ENCODE results near the gene MATN1.

Gene MATN1

DNA sequence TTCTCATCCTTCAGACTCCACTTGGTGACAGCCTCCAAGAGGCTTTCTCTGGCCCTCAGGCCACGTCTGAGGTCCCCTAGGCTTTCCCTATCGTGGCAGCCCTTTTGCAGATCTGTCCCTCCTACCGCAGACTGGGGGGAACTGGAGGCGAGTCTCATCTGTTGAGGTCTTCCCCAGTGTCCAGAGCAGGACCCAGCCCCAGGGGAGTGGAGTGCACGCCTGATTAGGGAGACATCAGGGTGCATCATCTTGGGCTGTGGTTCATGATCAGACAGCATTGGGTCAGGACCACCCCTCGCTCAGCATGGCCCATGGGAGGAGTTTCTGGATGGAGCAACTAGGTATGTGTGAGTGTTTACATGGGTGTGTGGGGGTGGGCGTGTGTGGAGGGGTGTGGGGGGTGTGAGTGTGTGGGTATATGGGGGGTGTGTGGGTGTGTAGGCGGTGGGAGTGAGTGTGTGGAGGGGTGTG lies 8.5 kb upstream of the MATN1 start:
- no peak for DNase-seq (ENCODE audit: low read depth in 2 of 2)

DNA sequence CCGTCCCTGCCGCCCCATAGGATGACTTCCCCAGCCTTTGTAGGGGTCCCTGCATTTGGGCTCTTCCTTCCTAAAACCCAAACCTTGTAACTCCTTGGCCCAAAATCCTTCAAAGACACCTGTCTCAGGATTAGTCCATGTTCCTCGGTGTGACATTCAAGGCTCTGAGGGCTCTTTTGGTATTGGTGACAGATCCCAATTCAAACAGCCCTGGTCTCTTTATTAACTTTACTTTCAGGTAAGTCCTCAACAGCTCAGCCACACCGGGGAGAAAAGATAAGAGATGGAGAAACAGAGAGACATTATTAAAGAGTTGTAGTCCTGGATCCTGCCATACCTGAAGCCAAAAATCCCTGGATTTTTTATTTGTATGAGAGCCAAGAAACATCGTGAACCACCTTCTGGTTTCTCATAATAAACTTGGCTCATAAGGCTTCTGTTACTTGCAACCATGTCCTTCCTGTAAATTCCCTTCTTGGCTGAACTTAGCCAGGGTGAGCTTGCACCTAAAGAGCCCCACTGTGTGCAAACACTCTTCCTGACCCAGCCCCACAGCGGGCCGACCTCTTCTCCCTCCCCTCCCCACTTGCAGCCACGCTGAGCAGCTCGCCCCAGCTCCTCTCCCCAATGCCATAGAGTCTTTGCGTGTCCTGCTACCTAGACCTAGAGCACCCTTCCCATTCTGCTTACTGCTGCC lies 7.9 kb upstream of the MATN1 start:
- DNase-seq (ENCODE audit: low read depth in 2 of 2), result no peak

DNA sequence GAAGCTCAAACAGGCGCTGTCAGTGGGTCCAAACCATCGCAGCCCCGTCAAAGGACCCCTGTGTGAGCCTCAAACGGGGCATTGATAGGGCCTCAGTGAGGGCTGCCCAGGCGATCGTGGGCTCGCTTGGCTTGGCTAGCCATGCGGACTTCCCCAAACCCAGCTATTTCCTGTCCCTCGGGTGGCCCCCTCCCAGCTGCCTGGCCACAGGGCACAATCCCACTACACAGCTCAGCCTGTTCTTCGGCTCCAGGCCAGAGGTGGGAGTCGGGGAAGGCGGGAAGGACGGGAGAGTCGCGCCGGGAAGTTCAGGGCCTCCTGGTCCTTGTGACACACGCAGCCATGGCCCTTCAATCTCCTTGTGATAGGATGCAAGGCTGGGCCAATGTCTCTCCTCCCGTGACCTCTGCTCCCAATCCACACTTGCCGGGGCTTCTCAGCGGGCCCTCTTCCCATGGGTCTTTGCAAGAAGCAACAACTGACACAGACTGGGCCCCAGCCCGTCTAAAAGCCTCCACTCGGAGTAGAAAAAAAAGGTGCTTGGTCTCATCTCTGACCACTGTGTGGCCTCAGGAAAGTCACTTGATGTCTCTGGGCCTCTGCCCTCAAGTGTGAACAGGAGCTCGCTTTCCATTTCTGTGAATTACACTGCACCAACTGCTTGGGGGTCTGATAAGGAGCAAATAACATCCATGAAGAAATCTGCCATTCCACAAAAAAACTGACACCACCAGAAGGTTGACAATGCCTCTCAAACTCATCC lies 7.1 kb upstream of the MATN1 start:
- no peak for DNase-seq (ENCODE audit: low read depth in 2 of 2)

DNA sequence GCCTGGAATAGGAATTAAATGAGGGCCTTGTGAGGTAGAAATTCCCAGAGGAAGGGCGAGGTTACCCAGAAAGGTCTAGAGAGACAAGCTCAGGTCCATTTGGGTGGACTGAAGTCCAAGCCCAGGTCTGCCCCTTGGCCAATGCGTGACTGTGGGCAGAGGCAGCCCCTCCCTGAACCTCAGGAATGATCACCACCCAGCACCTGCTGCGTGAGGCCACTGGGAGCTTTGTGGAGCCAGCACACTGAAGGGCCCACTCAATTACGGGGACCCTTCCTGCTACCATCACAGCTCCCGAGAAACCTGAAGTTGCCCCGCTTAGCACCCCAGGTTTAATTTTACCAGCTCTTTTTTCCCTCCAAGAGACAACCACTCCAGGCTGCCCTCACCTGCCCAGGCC lies 6.5 kb upstream of the MATN1 start:
- no peak for DNase-seq (ENCODE audit: low read depth in 2 of 2)

DNA sequence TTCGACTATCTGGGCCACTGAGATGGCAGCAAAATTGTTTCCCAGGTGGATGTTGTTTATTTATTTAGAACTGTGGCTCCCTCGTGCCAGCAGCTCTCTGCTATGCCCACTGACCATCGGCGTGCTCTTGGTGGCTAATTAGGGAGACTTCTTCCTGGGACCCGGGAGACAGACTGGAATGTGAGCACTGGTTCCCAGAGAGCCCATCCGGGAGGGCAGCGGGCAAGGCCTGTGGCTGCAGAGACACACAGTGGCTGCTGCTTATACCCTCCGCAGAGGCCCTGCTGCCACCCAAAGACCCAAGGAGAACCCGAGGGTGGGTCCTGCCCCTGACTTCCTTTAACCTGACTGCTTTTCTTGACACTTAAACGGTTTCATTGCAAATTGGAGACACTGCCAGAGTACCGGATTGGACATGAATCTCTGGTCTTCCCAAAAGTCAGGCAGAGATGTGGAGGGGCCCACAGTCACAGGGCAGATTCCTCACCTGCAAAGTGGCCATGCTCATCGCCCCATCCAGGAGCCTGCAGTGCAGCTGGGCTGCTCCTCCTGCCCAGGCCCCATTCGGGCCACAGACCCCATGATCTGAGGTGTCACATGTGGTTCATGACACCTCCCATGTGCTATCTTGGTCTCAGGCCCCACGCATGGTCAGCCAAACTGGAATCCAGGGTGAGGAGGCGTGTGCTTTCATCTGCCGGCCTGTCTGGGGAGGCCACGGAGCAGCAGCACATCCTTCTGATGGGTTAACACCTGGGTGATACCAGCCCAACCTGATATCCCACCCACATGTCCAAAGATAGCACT lies 5.7 kb upstream of the MATN1 start:
- DNase-seq (ENCODE audit: low read depth in 2 of 2), result no peak

DNA sequence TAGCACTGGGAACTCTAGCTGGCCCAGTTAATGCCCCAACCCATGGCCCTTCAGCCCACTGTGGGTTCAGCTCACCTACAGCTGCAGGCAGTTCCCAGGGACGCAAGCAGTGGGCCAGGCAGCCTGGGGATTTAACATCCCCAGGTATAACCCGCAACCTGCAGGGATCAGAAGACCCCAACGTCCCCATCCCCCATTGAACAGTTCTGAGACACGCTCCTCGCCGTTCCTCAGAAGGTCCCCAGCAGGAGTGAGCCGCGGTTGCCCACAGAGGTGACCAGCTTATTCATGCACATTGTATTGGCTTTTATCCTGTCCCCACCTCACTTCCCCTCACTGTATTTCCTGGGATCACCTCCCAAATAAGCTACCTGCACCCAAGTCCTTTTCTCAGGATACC lies 5.0 kb upstream of the MATN1 start:
- no peak for DNase-seq (ENCODE audit: low read depth in 2 of 2)

DNA sequence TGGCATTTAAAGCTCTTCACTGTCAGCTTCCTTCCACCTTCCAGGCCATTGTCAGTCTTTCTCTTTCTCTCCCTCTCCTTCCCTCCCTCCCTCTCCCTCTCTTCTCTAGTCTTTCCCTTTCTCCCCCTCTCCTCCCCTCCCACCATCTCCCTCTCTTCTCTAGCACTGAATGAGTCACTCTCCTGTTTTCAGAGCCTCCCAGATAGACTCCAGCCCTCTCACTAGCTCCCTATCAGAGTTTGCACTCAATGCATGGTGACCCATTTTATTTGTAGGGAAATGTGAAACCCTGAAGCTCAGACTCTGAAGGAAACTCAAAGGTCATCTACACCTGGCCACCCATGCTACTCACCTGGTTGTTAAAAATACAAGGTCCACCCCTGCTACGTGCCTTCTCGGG lies 4.4 kb upstream of the MATN1 start:
- DNase-seq (ENCODE audit: low read depth in 2 of 2), result no peak

DNA sequence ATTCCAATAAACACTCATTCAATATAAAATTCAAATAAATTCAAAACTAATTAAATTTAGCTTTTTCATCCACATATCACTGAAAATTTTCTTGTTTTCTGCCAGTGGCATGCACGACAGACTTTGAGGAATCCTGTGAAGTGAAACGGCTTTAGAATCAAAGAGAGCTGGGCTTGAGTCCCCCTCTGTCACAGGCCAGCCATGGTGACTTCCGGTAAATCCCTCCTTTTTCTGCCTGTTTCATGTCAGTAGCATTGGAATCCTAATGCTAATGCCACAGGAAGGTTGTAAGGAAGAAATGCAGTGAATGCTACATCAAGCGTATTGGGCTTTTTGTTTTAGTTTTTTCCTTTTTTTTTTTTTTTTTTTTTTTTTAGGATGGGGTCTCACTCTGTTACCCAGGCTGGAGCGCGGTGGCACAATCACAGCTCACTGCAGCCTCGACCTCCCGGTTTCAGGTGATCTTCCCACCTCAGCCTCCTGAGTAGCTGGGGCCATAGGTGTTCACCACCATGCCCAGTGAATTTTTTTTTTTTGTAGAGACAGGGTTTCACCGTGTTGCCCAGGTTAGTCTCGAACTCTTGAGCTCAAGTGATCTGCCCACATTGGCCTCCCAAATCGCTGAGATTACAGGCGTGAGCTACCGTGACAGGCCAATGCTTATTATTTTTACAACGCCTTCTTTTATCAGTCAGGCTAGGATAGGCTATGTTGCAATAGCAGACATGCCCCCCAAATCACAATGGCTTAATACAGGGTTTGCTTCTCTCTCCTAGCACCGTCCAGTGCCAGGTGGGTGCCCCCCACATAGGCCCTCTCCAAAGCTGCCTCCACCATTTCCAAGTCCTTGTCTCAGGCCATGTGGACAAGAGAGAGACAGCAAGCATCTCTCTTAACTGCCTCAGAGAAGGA lies 3.6 kb upstream of the MATN1 start:
- DNase-seq (ENCODE audit: low read depth in 2 of 2), result no peak

DNA sequence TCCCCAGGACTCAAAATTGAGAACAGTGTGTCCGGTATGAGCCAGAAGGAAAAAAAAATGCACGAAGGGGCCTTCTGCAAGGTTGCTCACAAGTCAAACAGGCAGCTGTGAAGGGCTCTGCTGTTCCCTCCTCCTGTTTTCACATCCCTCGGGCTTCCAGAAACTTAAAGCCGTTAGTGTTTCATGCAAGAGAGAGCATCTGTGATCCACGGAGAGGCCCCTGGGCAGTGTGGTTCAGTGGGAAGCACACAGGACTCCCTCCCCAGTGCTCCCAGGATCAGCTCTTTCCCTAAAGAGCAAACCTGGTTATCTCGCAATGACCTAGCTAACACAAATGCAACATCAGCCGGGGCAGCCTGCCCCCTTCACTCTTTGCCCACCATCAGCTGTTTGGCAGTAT lies 2.9 kb upstream of the MATN1 start:
- DNase-seq (ENCODE audit: low read depth in 2 of 2), result no peak

DNA sequence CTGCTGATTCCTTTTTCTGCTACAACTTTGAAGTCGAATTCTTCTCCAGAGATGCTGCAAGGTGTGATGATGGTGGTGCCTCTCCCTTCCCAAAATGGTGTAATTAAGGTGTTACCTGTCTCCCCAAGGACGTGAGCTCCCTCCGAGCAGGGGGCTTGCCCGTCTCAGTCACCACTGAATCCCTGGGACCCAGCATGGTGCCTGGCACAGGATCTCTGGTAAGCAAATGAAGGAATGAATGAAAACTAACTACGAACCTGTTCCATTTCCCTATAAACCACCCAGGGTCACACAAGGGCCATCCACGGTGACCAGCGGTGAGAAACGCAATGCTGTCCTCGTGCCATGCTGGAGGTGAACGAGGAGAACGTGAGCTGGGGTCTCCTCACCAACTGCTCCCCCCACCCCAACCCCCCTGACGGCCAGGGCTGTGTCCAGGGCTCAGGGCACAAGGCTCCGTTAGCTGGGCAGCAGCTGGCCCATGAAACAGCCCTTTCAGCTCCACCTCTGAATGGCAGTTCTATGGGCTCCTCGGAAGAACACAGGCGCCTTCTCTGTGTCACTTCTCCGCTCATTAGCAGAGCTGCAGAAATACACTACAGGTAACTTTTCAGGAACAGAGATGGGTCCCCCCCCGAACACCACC lies 2.2 kb upstream of the MATN1 start:
- no peak for DNase-seq (ENCODE audit: low read depth in 2 of 2)

DNA sequence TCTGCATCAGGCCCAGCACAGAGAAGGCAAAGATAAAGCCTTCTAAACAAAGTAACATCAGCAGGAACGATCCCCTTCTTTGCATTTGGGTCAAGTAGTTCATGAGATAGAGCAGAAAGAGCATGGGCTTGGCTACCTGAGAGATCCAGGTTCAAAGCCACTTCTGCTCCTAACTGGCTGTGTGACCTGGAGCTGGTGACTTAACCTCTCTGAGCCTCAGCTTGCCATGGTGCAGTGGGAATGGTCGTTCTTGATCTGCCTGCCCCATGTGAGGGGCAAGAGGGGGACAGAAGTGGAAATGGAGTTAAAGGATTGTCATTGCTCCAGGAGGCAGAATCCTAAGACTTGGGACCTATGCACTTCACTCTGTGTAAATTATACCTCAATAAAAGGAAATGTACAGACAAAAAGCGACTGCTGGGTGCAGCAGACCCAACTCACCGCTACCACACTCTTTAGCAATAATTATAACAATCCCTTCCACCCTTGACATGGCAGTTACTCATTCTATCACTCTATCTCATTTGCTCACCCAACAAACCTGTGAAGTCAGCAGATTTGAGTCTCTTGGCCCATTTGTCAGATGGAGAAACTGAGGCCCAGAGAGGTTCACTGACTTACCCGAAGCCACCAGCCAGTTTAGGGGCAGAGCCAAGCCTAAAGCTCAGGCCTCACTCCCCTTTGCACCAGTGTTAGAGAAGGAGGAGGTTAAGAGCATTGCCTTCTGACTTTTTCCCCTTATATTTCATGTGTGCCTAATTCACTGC lies 1.5 kb upstream of the MATN1 start:
- DNase-seq (ENCODE audit: low read depth in 2 of 2), result no peak

DNA sequence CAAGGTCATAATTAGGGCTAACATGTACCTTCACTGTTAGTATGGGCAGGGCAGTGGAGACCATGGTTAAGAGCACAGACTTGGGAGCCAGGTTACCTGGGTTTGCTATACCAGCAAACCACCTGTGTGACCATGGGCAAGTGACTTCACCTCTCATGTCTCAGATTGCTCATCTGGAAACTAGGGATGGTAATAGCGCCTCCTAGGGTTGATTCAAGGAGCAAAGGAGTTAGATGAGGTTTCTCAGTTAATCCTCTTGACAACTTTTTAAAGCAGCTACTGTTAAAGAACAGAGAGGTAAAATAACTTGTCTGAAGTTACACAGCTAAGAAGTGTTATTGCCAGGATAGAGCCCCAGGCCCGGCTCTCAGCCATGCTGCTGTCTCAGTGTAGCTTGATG lies 790 bp upstream of the MATN1 start:
- no peak for DNase-seq (ENCODE audit: low read depth in 2 of 2)

DNA sequence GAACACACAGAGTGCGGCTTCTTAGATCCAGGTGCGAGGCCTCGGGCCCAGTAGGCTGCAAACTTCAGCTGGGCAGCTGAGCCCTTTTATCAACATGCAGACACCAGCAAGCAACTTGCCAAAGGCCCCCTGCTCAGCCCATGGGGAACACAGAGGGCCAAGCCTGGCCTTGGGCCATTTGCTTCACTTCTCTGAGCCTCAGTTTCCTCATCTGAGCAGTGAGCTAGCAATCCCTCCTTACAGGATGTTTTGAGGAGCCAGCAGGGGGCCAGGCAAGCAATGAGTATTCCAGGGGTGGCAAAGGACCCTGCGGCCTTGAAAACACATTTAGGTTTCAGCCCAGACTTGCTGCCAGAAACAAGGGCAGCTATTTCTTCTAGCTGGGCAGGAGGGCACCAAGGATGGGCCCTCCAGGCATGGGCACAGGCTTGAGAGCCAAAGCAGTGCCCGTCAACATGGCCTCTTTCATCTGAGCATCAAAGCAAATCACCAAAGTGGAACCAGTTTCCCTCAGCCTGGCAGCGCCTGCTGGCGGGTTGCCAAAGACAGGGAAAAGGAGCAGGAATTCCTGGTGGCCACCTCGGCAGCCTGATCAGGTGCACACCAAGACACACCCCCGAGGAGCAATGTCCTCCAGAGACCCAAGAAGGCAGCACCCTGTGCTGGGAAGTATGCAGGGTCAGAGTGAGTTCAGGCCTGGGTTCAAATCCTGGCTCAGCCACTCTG lies 1.4 kb downstream of the MATN1 start:
- DNase-seq (ENCODE audit: low read depth in 2 of 2), result no peak

DNA sequence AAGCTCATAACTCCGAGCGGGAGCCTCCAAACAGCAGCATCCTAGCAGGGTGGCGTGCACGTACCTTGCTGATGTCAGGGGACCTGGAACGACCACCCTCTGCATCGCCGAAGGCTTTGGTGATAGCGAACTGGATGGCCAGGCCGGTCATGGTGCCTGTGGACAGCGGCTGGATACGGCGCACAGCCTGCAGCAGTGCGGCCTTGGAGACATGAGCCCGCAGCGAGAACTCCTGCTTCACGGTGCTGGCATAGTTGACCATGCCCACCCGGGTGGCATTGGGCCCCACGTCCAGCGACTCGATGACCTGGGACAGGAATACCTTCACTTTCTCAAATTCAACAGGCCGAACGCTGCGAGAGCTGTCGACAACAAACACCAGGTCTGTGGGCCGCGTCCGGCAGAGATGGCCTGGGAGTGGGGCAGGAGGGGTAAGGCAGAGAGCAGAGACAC lies 2.0 kb downstream of the MATN1 start:
- no peak for DNase-seq (ENCODE audit: low read depth in 2 of 2)

DNA sequence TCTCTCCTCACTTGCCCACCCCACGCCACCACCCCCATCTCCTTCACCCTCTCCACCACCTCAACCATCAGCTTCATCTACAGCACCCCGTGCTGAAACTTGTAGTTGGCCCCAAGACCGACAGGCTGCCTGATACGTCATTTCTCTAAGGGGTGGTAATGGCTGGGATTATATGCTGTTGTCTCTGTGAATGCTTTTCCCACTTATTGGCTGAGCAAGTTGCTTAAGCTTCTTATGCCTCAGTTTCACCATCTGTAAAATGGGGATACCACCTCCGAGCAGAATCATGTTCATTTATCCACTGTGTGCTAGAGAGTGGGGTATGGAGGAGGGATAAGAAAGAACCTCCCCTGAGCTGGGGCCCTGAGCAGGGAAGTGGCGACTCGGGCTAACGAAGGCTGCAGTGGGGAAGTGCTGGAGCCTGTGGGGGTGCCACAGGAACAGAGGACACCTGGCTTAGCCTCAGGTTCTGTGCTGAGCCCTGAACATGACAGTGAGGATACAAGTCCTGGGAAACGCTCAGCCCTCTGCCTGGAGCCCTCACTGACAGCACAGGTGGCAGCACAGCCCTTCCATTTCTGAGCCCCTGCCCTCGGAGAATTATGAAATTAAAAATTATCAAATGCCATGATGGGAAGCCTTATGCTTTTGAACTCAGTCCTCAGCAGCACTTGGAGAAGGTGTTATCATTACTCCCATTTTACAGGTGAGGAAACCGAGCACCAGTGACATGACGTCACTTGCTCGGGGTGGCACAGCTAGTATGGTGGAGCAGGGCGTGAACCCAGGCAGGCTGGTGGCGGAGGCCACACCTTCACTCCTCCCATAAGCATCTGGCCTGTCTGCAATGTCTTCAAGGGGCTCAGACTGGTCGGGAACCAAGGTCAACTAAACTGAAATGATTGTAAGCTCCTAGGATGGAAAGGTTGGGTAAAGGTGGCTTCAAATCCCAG lies 2.8 kb downstream of the MATN1 start:
- DNase-seq (ENCODE audit: low read depth in 2 of 2), result no peak

DNA sequence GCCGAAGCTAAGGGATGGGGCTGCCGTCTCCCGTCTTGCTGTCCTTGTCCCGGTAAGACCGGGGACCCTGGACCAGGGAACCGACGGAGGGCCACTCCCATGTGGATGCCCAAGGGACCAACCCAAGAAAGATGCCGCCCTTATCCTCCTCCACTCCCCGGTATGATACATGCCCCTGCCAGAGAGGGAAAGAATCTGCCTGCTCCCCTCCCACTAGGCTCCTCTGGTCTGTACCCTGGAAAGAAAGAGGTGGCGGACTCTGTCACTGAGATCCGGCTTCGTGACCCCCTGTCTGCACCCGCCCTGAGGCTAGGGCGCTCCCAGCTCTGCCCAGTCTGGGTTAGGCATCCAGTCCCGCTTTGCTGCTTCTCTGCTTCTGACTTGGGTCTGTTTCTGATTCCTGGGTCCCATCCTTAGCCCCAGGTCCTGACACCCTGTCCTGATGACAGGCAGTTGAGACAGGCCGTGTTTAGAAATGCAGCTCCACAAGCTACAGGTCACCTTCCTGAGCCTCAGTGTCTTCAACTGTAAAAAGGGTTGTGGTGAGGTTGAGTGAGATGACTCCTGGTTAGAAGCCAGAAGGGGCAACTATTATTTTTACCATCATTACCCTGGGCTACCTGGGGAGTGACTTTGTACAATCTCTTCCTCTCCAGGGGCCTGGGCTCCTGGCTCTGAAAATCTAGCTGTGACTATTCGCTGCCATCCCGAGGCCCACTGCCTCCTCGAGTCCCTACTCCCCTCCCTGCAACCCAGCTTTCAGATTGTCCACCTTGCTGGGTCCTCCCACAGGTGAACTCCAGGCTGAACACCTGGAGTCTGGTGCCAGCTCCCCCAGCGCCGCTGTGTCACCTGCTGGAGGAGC lies 3.7 kb downstream of the MATN1 start:
- no peak for DNase-seq (ENCODE audit: low read depth in 2 of 2)

DNA sequence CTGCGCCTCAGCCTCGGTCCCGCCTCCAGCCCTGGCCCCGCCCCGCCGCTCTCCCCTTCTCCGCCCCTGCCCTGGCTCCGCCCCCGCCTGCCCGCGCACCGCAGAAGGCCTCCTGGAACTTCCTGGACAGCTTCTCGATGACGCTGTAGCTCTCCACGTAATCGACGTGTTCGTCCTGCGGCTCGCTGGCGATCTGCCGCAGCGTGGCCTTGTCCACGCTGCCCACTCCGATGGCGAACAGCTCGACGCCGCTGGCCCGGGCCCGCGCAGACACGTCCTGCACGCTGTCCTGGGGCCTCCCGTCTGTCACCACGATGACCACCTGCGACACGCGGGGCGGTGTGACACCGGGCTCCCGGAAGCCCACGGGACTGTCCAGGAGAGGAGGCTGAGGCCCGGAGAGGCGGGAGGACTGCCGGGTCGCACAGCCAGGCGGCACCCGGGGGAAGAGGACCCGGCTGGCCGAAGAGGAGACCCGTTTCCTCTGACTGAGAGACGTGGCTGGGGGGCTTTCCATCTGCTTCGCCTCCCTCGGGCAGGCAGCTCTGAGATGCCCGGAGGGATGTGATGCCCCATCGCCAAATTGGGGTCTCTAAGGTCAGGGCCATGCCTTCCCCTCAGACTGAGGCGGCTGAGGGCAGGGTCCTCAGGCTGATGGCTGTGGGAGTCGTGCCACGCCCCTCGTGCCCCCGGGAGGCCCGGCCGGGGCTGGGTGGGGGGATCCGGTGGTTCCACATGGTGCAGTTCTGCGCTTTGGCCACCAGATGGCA lies 4.6 kb downstream of the MATN1 start:
- peak; percentile 70 to 76 for DNase-seq (ENCODE audit: low read depth in 2 of 2)

All from stimulated activated CD8-positive, alpha-beta memory T cell treated with anti-CD3 and anti-CD28 coated beads, Interleukin-15, amount 100 ng/mL, for 48 hours (primary cell).